ENCODE measurements around the gene BICC1. TPM values are rescaled to one million over a fixed set of nuclear protein-coding genes. Genes with fewer than 3 reads are reported as not detected.

Gene BICC1
- total RNA-seq, 1 experiment from 2014 or later: 0.57 TPM

DNA sequence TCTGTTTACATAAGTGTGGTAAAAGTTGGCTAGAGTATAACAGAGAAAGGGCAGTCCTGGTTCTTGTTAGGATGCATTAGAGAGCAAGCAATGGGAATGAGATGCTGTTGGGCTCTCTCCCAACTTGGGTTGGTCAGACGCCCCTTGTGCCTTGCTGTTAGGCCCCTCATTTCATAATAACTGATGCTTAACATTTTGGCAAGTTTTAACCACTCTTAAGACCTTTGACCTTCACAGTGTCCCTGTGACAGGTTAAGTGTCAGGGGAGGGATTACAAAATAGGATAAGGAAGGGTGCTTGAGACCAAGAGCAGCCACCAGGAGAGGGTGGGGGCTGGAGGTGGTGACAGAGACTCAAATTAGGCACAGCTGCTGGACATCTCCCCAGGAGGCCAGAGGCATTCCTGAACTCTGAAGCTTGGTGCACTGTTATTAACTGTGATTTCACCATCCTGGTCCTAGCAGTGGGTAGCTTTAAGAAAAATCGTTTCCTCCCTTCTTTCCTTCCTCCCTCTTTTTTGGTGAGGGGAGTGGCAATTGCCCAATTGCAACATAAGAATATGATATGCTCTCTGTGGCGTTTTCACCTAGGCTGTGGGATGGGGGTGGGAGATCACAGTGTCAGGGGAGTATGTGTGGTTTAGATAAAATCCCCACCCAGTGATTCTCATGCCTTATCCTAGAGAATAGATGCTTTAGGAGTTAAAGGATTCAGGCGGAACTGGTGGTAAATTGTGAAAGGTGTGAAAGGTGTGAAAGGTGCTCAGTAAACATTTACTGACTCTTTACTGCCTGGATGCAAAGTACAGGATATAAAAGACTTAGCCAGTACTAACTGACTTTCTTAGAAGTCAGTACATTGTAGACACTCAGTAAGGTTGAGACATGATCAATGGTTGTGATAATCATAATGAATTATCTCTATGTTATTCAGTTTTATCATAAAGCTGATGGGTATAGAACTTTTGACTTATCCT, 270.5 kb downstream of the BICC1 start:
- Histone ChIP-seq H3K23ac (ENCODE audit: insufficient read length, low read depth, low read length) (no peak overlapping the region), H4K20me1 (ENCODE audit: control insufficient read depth, insufficient read depth, insufficient read length) (no peaks in the 10 kb centered on the region), H3K4me2 (ENCODE audit: insufficient read depth, insufficient read length, low read length) (no peak overlapping the region), H3K14ac (ENCODE audit: insufficient read depth, low read length) (no peak overlapping the region), H2BK20ac (ENCODE audit: low read depth, low read length, poor library complexity, severe bottlenecking) (no peak overlapping the region), H3K4ac (ENCODE audit: low read depth, low read length) (no peak overlapping the region), H3K23me2 (ENCODE audit: insufficient read length, low read depth, low read length, poor library complexity, severe bottlenecking) (no peaks in the 10 kb centered on the region), H3K79me2 (ENCODE audit: insufficient read depth, low read length) (no peaks in the 10 kb centered on the region), H4K8ac (replicated peaks; ENCODE audit: insufficient read length, low read depth, low read length) (no peak overlapping the region), H2AFZ (ENCODE audit: low read length) (no peak overlapping the region), H3K79me1 (ENCODE audit: insufficient read depth, low read depth, low read length, poor library complexity, severe bottlenecking) (no peaks in the 10 kb centered on the region), H3K18ac (ENCODE audit: insufficient read length, low read depth, low read length) (no peak overlapping the region), H2BK15ac (ENCODE audit: low read depth, low read length) (no peak overlapping the region), H3K9ac (ENCODE audit: extremely low read depth, insufficient read length, low read length) (no peak overlapping the region), H4K91ac (ENCODE audit: insufficient read length, low read depth, low read length) (no peak overlapping the region), H4K5ac (ENCODE audit: insufficient read length, low read depth, low read length) (no peak overlapping the region), H3K27ac (ENCODE audit: insufficient read length, low read depth, low read length) (no peak overlapping the region), H2BK12ac (ENCODE audit: insufficient read length, low read depth, low read length) (no peak overlapping the region), H2BK120ac (ENCODE audit: low read depth, low read length, poor library complexity, severe bottlenecking) (no peak overlapping the region), H3K4me1 (ENCODE audit: insufficient read depth, low read length) (no peaks in the 10 kb centered on the region), H3K9me3 (ENCODE audit: control insufficient read depth, low read depth, low read length) (no peaks in the 10 kb centered on the region), H3K56ac (ENCODE audit: insufficient read length, low read depth, low read length) (no peak overlapping the region), H2BK5ac (ENCODE audit: insufficient read length, low read length) (no peak overlapping the region), H2AK5ac (ENCODE audit: insufficient read length, low read length) (no peak overlapping the region), H3K27me3 (ENCODE audit: insufficient read depth, low read length) (no peaks in the 10 kb centered on the region), H3T11ph (ENCODE audit: low read length) (no peak overlapping the region)
- WGBS (ENCODE audit: extremely low coverage, insufficient read length, low lambda C conversion rate): no CpG with 5 or more reads among the region's 4 CpGs
- no peaks in the 10 kb centered on the region for H3K27me3 Mint-ChIP-seq (ENCODE audit: low read depth)
- TF ChIP-seq CTCF (conservative IDR thresholded peaks at IDR 0.05): no peak
- DNase-seq: no peak
- no peaks in the 10 kb centered on the region for H3K9me3 Mint-ChIP-seq
- H3K27ac Mint-ChIP-seq: no peak overlapping the region; a peak in 2 of 7 replicates
- H3K4me1 Mint-ChIP-seq: no peaks in the 10 kb centered on the region
- no peaks in the 10 kb centered on the region for H3K36me3 Mint-ChIP-seq (ENCODE audit: insufficient read depth in 1 of 3, low read depth in 3 of 3)
- no peak overlapping the region for H3K4me3 Mint-ChIP-seq

All from H9 (cell line).